Measurements from ENCODE around the gene USP6.
"Not testable (repeated sequence)": the region's sequence is repeated elsewhere in the genome, so short reads cannot be mapped to it uniquely, and the experiment has no call there.

The USP6 gene

GRCh38 chr17:5191541-5192417 is 75.9 kb downstream of the USP6 start, which contains the start of gene ZNF594:
Gene ZNF594 (minus strand): TSS chr17:5191868. CDS start chr17:5184256, 7,612 bp downstream.
- DNase-seq (ENCODE audit: low read depth in 2 of 2) = peak; percentile 98

- DNase-seq (ENCODE audit: low read depth in 2 of 2) = no peak
These were observed 78.5 kb downstream of the USP6 start for GRCh38 chr17:5194346-5194745.

- DNase-seq (ENCODE audit: low read depth in 2 of 2) = no peak
These were observed 82.6 kb downstream of the USP6 start for GRCh38 chr17:5198472-5198871.

- DNase-seq (ENCODE audit: low read depth in 2 of 2) = no peak
These were observed 84.5 kb downstream of the USP6 start for GRCh38 chr17:5200360-5200759.

GRCh38 chr17:5201011-5201410 is 85.2 kb downstream of the USP6 start:
- no peak for DNase-seq (ENCODE audit: low read depth in 2 of 2)

- no peak for DNase-seq (ENCODE audit: low read depth in 2 of 2)
These were observed 87.5 kb downstream of the USP6 start for GRCh38 chr17:5203178-5203907.

- no peak for DNase-seq (ENCODE audit: low read depth in 2 of 2)
These were observed 88.1 kb downstream of the USP6 start for GRCh38 chr17:5203908-5204294.

- DNase-seq (ENCODE audit: low read depth in 2 of 2) = no peak
These were observed 93.6 kb downstream of the USP6 start for GRCh38 chr17:5209396-5209795.

GRCh38 chr17:5210091-5210490 is 94.3 kb downstream of the USP6 start:
- DNase-seq (ENCODE audit: low read depth in 2 of 2) = no peak

GRCh38 chr17:5210614-5211252 is 94.9 kb downstream of the USP6 start:
- no peak for DNase-seq (ENCODE audit: low read depth in 2 of 2)

GRCh38 chr17:5211458-5211857 is 95.6 kb downstream of the USP6 start:
- DNase-seq (ENCODE audit: low read depth in 2 of 2) = no peak

- DNase-seq (ENCODE audit: low read depth in 2 of 2) = not testable (repeated sequence)
These were observed 101.7 kb downstream of the USP6 start for GRCh38 chr17:5217562-5217961.

- no peak for DNase-seq (ENCODE audit: low read depth in 2 of 2)
These were observed 103.7 kb downstream of the USP6 start for GRCh38 chr17:5219536-5219935.

GRCh38 chr17:5220074-5220473 is 104.2 kb downstream of the USP6 start:
- no peak for DNase-seq (ENCODE audit: low read depth in 2 of 2)

- not testable (repeated sequence) for DNase-seq (ENCODE audit: low read depth in 2 of 2)
These were observed 106.1 kb downstream of the USP6 start for GRCh38 chr17:5221912-5222311.

Measured in stimulated activated CD8-positive, alpha-beta memory T cell treated with anti-CD3 and anti-CD28 coated beads, Interleukin-15, amount 100 ng/mL, for 48 hours (primary cell).